NCI-H146 treated with DMSO at 0.1 percent for 48 hours (cell line): ENCODE results near the gene CACNA2D2.
"Not testable (repeated sequence)": the region's sequence is repeated elsewhere in the genome, so short reads cannot be mapped to it uniquely, and the experiment has no call there.

Experiments used
- DNase-seq: peaks from one replicate; lab custom pipeline; 2025; ENCODE audit not compliant: unreplicated experiment; lab: John Stamatoyannopoulos, UW

Gene CACNA2D2

GRCh38 chr3:50530001-50530970 lies 26.9 kb upstream of the CACNA2D2 start:
- no peak for DNase-seq

DNA sequence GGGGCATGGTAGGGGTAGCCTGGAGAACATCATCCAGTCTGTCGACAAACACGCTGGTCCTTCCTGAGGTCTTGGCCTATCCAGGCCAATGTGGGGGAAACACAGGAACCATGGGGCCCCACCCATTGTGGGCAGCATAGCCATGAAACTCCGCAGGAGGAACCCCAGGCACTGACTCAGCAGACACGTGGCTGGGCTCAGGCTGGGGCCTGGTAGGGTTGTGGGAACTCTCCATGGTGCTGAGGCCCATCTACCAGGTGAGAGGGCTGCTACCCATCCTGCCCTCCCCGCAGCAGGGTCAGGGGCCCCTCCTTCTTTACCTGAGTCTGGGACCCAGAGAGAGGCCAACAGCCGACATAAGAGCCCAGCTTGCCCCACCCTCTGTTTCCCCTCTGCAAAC lies 22.6 kb upstream of the CACNA2D2 start:
- DNase-seq = no peak

DNA sequence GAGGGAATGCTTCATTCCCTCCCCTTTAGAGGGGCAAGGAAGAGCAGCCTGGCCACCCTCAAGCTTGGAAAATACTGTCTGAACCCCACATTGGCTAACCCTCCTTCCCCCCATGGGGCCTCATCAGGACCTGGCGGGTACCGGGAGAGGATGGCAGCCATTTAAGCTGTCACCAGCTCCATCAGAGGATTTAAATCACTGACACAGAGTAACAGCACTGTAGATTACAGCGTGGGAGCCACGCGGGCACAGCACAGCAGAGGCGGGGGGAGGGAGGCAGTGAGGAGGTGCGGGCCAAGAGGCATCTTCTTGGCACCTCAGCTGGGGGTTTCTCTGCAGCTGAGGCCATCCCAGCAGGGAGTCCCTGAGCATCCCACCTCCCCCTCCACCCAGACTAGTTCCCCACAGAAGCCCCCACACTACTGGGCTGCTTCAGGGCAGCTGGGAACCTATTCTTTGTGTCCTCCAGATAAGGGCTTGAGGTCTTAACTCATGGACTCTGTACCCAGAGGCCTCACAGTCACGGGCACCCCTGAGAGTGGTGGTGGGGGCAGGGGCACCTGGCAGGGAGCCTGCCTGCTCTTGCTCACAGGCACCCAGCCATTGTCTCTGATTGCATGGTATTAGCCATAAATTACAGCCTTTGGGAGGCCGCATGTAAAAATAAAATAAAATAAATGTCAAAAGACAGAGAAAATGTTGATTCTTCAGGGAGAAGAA lies 21.9 kb upstream of the CACNA2D2 start:
- DNase-seq = no peak

DNA sequence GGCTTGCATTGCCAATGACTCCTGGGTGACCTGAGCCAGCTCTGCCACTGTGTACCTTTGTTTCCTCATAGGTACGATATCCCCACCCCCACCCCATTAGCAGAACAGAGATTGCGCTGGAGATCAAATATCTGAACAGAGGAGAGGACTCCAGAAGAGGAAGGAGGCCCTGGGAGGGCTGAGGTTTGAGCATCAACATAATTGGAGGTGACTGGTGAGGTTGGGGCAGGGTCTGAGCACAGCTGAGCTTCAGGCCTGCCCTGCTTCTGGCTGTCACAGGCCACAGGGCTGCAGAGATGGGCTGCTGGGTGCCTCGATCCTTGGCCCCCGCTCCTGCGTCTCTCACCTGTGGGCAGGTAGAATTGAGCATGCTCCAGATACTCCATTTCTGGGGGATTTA lies 21.3 kb upstream of the CACNA2D2 start:
- DNase-seq = no peak

DNA sequence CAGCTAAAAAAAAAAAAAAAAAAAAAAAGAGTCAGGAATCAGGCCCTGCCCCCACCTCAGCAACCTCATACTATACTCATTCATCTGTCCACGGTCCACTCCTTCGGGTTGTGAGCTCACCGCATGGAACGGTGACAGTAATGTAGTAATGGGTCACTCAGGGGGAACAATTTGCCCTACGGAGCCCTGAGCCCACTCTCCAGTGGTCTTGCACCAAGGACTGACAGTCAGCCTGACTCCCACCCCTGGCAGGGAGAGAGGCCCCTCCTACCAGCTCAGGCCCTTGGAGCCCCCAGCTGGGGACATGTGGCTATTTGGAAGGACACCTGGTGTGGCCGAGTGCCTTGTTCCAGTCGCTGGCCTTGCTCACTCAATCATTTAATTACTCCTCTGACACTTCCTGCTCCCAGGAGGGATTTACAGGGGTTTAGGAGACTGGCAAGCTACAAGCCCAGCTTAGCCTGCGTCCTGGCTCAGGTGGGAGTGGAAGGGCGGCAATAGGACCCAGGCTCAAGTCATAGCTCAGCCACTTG lies 19.9 kb upstream of the CACNA2D2 start:
- DNase-seq = peak; percentile 44

GRCh38 chr3:50521572-50521971 lies 18.1 kb upstream of the CACNA2D2 start:
- DNase-seq = no peak

- DNase-seq = no peak
Observed at GRCh38 chr3:50520849-50521248, 17.4 kb upstream of the CACNA2D2 start.

- DNase-seq = peak; percentile 13
Observed at GRCh38 chr3:50519471-50520089, 16.1 kb upstream of the CACNA2D2 start.

DNA sequence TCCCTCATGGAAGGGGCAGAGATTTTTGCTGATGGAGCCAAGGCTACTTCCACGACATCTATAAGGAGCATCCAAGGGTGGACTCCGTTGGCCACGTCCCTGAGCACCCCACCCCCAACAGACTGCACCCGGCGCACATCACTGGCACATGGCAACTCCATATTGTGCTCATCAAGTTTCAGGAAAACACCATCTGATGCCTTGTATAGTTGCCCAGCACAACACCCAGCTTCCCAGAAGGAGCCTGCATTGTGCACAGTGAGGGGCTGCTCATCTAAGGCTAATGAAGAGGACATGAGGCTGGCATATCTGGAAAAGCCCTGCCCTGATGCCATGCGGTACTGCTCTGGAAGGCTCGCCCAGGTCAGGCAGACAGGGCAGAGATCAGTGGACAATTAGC lies 15.0 kb upstream of the CACNA2D2 start:
- DNase-seq = no peak

DNA sequence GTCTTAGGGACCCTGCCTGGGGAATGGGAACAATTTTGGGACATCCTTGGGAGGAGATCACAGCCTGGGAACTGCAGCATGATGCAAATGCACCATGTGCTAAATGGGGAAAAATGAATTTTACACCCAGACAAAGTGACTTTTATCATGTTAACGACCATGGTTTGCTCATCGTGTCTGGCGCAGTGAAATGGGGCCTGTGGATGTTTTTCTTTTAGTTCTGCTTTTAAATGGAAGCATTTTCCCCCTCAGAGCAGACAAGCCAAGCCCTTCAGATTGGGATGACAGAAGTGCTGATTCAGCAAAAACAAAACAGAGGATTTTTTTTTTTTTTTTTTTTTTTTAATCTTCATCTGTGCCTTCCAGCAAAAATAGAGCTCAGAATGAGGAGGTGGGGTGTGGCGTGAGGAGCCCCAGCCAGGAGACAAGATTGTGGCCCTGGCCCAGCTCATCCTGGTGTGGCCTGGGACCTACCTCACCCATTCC lies 14.3 kb upstream of the CACNA2D2 start:
- no peak for DNase-seq

- no peak for DNase-seq
Observed at GRCh38 chr3:50516440-50516871, 13.0 kb upstream of the CACNA2D2 start.

- no peak for DNase-seq
Observed at GRCh38 chr3:50515565-50516439, 12.4 kb upstream of the CACNA2D2 start.

DNA sequence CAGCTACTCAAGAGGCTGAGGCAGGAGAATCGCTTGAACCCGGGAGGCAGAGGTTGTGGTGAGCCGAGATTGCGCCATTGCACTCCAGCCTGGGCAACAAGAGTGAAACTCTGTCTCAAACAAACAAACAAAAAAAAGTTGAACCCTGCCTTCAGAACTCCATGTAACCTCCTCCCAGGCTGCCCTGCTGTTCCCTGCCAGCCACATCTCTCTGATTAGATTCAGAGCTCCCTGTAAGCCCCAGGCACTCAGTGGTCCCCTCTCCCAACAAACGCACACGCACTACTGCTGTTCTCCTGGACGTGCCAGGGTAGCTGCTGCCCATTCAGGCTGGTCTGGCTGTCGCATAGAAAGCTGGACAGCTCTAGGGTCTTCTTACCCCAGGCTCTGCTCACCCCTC lies 9.5 kb upstream of the CACNA2D2 start:
- not testable (repeated sequence) for DNase-seq

- no peak for DNase-seq
Observed at GRCh38 chr3:50512131-50512530, 8.7 kb upstream of the CACNA2D2 start.

- no peak for DNase-seq
Observed at GRCh38 chr3:50510325-50510724, 6.9 kb upstream of the CACNA2D2 start.

GRCh38 chr3:50509715-50510114 lies 6.3 kb upstream of the CACNA2D2 start:
- no peak for DNase-seq

- DNase-seq = no peak
Observed at GRCh38 chr3:50508821-50509220, 5.4 kb upstream of the CACNA2D2 start.

DNA sequence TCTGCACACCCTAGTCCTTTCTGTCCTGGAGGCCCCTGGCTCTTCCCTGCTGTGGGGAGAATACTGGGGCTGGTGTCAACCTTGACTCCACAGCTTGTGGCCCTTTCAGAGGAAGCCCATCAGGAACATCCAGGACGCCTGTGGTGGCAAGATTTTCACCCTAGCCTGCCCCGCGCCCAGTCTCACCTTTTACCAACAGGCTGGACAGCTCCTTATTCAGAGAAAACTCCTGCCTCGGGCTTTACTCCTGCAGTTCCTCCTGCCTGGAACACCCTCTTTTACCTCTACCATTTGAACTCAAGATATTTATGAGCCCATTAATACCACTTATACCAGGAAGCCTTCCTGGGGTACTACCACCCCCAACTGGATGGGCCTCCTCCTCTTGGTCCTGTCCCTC lies 2.7 kb upstream of the CACNA2D2 start:
- no peak for DNase-seq

DNA sequence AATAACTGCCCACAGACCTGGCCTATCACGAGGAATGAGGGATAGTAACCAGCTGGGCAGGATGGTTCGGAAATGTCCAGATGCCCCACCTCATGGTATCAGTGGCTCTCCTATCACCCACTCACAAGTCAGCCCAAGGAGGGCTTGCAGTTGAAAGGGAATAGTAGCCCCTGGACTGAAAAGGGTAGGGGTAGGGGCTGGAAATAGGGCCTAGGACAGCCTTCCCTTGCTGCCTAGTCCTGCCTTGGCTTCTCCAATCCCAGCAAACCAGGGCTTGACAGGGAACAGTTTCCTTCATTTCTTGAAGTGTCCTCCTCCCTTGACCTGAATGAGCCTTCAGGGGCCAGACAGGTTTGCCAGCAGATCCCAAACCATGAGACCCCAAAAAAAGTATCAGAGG lies 1.2 kb upstream of the CACNA2D2 start:
- DNase-seq = no peak
